Liver (tissue), 9 donors: ENCODE data around the gene RAD51B. TPM values are rescaled to one million over a fixed set of nuclear protein-coding genes. Genes with fewer than 3 reads are reported as not detected.

Source experiments
- DNase-seq: peaks from one replicate; pipeline ENCODE4 v3.0.0-alpha.2; 2017; ENCODE audit warnings: low spot score
- H3K27ac ChIP-seq, 2 donors: one replicate each; pipeline ENCODE4 v1.7.0; 2013; ENCODE audit warnings: inconsistent platforms in 2 of 2, low read length in 2 of 2, control low read depth in 1 of 2, low read depth in 1 of 2, mild to moderate bottlenecking in 1 of 2
- H3K27me3 ChIP-seq, 4 donors: one replicate each; pipeline versions ENCODE4 v1.6.1 to v1.7.0; 2013; ENCODE audit warnings: low read length in 3 of 4, inconsistent platforms in 1 of 4, mild to moderate bottlenecking in 1 of 4, moderate library complexity in 1 of 4; ENCODE audit not compliant: control insufficient read depth in 4 of 4, insufficient read depth in 4 of 4
- H3K36me3 ChIP-seq, 4 donors: one replicate each; pipeline versions ENCODE4 v1.6.1 to v1.7.0; 2013; ENCODE audit warnings: low read length in 3 of 4, mild to moderate bottlenecking in 3 of 4, low read depth in 1 of 4, moderate library complexity in 1 of 4; ENCODE audit not compliant: control insufficient read depth in 4 of 4, insufficient read depth in 3 of 4
- H3K4me1 ChIP-seq, 4 donors: one replicate each; pipeline versions ENCODE4 v1.6.1 to v1.7.0; 2013; ENCODE audit warnings: low read length in 3 of 4, mild to moderate bottlenecking in 3 of 4, moderate library complexity in 1 of 4; ENCODE audit not compliant: control insufficient read depth in 4 of 4, insufficient read depth in 4 of 4
- H3K4me3 ChIP-seq, 3 donors: one replicate each; pipeline versions ENCODE4 v1.6.1 to v1.7.0; 2013; ENCODE audit warnings: low read length in 3 of 3, control low read depth in 1 of 3, low read depth in 1 of 3, mild to moderate bottlenecking in 1 of 3
- H3K9ac ChIP-seq, 2 donors: one replicate each; pipeline ENCODE4 v1.7.0; 2013; ENCODE audit warnings: low read length in 2 of 2, mild to moderate bottlenecking in 2 of 2, moderate library complexity in 2 of 2, control low read depth in 1 of 2, low read depth in 1 of 2
- H3K9me3 ChIP-seq, 4 donors: one replicate each; pipeline versions ENCODE4 v1.6.1 to v1.7.0; 2013; ENCODE audit warnings: low read length in 3 of 4; ENCODE audit not compliant: control insufficient read depth in 4 of 4
- CTCF ChIP-seq: fragments of 150-350 bp; IDR thresholded peaks from 2 replicates; pipeline ENCODE4 v1.5.1; 2017; ENCODE audit warnings: improper control_type of control experiment, low read depth, low read length; ENCODE audit not compliant: missing input control
- EGR1 ChIP-seq, 2 donors: IDR thresholded peaks; 2 replicates each; pipeline ENCODE4 v1.6.1; 2016 to 2018; ENCODE audit warnings: antibody characterized with exemption in 2 of 2, low read depth in 2 of 2
- FOXA1 ChIP-seq: IDR thresholded peaks from 2 replicates; pipeline ENCODE4 v1.6.1; 2016; ENCODE audit warnings: antibody characterized with exemption
- FOXA2 ChIP-seq: IDR thresholded peaks from 2 replicates; pipeline ENCODE4 v1.6.1; 2016; ENCODE audit warnings: antibody characterized with exemption
- GABPA ChIP-seq, 2 donors: IDR thresholded peaks in 1 of 2; conservative IDR thresholded peaks in 1 of 2; 2 replicates each; pipeline ENCODE4 v1.6.1; 2016; ENCODE audit warnings: antibody characterized with exemption in 2 of 2, mild to moderate bottlenecking in 1 of 2, moderate library complexity in 1 of 2
- HNF4A ChIP-seq, 2 donors: conservative IDR thresholded peaks; 2 replicates each; pipeline ENCODE4 v1.6.1; 2016; ENCODE audit warnings: antibody characterized with exemption in 2 of 2, mild to moderate bottlenecking in 2 of 2
- HNF4G ChIP-seq: IDR thresholded peaks from 2 replicates; pipeline ENCODE4 v1.6.1; 2016; ENCODE audit warnings: antibody characterized with exemption
- JUND ChIP-seq, 2 donors: IDR thresholded peaks; 2 replicates each; pipeline ENCODE4 v1.6.1; 2016; ENCODE audit warnings: antibody characterized with exemption in 2 of 2
- NR2F2 ChIP-seq: IDR thresholded peaks from 2 replicates; pipeline ENCODE4 v1.6.1; 2016; ENCODE audit warnings: antibody characterized with exemption
- RAD21 ChIP-seq, 2 donors: IDR thresholded peaks; 2 replicates each; pipeline ENCODE4 v1.6.1; 2016; ENCODE audit warnings: antibody characterized with exemption in 2 of 2, mild to moderate bottlenecking in 2 of 2
- REST ChIP-seq: IDR thresholded peaks from 2 replicates; pipeline ENCODE4 v1.6.1; 2016; ENCODE audit warnings: antibody characterized with exemption, mild to moderate bottlenecking
- RXRA ChIP-seq, 2 donors: IDR thresholded peaks; 2 replicates each; pipeline ENCODE4 v1.6.1; 2017 to 2018; ENCODE audit warnings: antibody characterized with exemption in 2 of 2, mild to moderate bottlenecking in 1 of 2
- SP1 ChIP-seq: IDR thresholded peaks from 2 replicates; pipeline ENCODE4 v1.6.1; 2018; ENCODE audit warnings: antibody characterized with exemption, mild to moderate bottlenecking
- TAF1 ChIP-seq: conservative IDR thresholded peaks from 2 replicates; pipeline ENCODE4 v1.6.1; 2016; ENCODE audit warnings: antibody characterized with exemption, mild to moderate bottlenecking
- YY1 ChIP-seq: IDR thresholded peaks from 2 replicates; pipeline ENCODE4 v1.6.1; 2016; ENCODE audit warnings: antibody characterized with exemption, mild to moderate bottlenecking
- ZBTB33 ChIP-seq: IDR thresholded peaks from 2 replicates; pipeline ENCODE4 v1.6.1; 2016; ENCODE audit warnings: antibody characterized with exemption
- WGBS: extraction: QIAGEN DNeasy Blood & Tissue Kit; methylation state at CpG from one replicate; pipeline ENCODE4 v1.1.7; 2013; 5-methylcytosine and 5-hydroxymethylcytosine counted together
- polyA plus RNA-seq, 2 donors: library from polyadenylated mRNA; stranded (reverse) in 1 of 2; unstranded in 1 of 2; fragments of 200-250 nt in 1 of 2; fragments of >200 nt in 1 of 2; fragmentation: Nextera tagmentation in 1 of 2; extraction: Ambion mirVana in 1 of 2; gene quantifications; one replicate each; pipeline versions ENCODE4 v1.2.1 to v1.2.3, GENCODE V29; 2013 to 2015
- total RNA-seq, 2 donors: library from RNA; depleted of rRNA; stranded (reverse); fragments of >200 nt; gene quantifications; one replicate each; pipeline ENCODE4 v1.2.3, GENCODE V29; 2014
- TF ChIP-seq, protein P1 (sequence below): IDR thresholded peaks from 2 replicates; pipeline ENCODE4 v1.6.1; 2016; ENCODE audit warnings: antibody characterized with exemption
- TF ChIP-seq, protein P2 (sequence below): IDR thresholded peaks from 2 replicates; pipeline ENCODE4 v1.6.1; 2016; ENCODE audit warnings: antibody characterized with exemption
- donor health status: healthy.
- donor health status: healthy.
- donor health status: healthy.
- donor health status: healthy.
- donor health status: healthy.

RAD51B gene
- total and polyA plus RNA-seq, 4 donors = 0.81 to 12.9 (median 2.4) TPM

DNA sequence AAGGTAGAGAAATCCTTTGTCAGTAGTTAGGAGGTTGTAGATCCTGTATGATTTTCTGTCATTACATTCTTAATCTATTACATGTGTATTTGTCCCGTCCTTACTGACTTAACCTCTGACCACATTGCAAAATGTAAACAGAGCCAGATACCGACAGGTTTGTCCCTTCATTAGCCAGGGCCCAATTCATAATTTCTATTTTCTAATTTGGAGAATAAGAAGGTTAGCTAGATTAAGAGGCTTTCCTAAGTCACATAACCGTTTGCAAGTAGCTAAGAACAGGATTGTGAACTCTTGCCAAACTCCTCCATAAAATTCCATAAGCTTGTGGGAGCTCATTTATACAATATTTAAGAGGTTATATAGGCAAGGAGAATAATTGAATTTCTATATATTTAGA lies 352.6 kb downstream of the RAD51B start (continued):
- TF ChIP-seq CTCF = no peak
- TF ChIP-seq FOXA1 = peak; percentile 93

- Histone ChIP-seq H3K4me1 (peaks cover 8 to 45% (median 17%) of the 10 kb centered on the region in 4 donors), H3K27ac (peak overlapping the region; percentile 74 to 79), H3K36me3 (no peaks in the 10 kb centered on the region), H3K9ac (peak overlapping the region; percentile 17 to 28), H3K9me3 (no peaks in the 10 kb centered on the region), H3K27me3 (no peaks in the 10 kb centered on the region), H3K4me3 (peak overlapping the region in 1 of 3 donors; percentile 22)
- TF ChIP-seq SP1 (peak; percentile 33), HNF4A (conservative IDR thresholded peaks at IDR 0.05) (peak; percentile 66 to 72), REST (no peak), JUND (IDR thresholded peaks at IDR 0.05) (peak in 1 of 2 donors; percentile 72), RXRA (IDR thresholded peaks at IDR 0.05) (peak; percentile 7 to 67), FOXA1 (peak; percentile 16), EGR1 (IDR thresholded peaks at IDR 0.05; ENCODE audit: low read depth in 2 of 2) (no peak), RAD21 (IDR thresholded peaks at IDR 0.05) (peak; percentile 31 to 51), ZBTB33 (no peak), FOXA2 (peak; percentile 54), TAF1 (no peak), NR2F2 (no peak), YY1 (no peak), HNF4G (no peak), GABPA (IDR thresholded peaks at IDR 0.05 in 1 of 2, conservative IDR thresholded peaks at IDR 0.05 in 1 of 2) (no peak), CTCF (no peak)
- TF ChIP-seq, protein P1, sequence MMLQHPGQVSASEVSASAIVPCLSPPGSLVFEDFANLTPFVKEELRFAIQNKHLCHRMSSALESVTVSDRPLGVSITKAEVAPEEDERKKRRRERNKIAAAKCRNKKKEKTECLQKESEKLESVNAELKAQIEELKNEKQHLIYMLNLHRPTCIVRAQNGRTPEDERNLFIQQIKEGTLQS = no peak
- TF ChIP-seq, protein P2, sequence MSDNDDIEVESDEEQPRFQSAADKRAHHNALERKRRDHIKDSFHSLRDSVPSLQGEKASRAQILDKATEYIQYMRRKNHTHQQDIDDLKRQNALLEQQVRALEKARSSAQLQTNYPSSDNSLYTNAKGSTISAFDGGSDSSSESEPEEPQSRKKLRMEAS = no peak
- DNase-seq = no peak
- 32% methylated on average over 1 of the region's 1 CpG for WGBS
Measured at GRCh38 chr14:68172627-68173026, 353.0 kb downstream of the RAD51B start.
